H9 (cell line): ENCODE measurements around the gene CERS1. TPM values are rescaled to one million over a fixed set of nuclear protein-coding genes. Genes with fewer than 3 reads are reported as not detected.

Experiments used
- DNase-seq: peaks from one replicate; pipeline ENCODE4 v3.0.0-alpha.2; 2017
- H2AFZ ChIP-seq: one replicate; pipeline ENCODE4 v1.6.1; 2013; ENCODE audit warnings: mild to moderate bottlenecking, low read length, control low read depth, moderate library complexity
- H2AK5ac ChIP-seq: 2 replicates; pipeline ENCODE4 v1.6.1; 2013; ENCODE audit warnings: low read length, control low read depth, mixed read lengths; ENCODE audit not compliant: insufficient read length
- H2BK120ac ChIP-seq: one replicate; pipeline ENCODE4 v1.6.1; 2013; ENCODE audit warnings: low read depth, mild to moderate bottlenecking, low read length, control low read depth, inconsistent platforms; ENCODE audit not compliant: poor library complexity, severe bottlenecking
- H2BK12ac ChIP-seq: 2 replicates; pipeline ENCODE4 v1.6.1; 2013; ENCODE audit warnings: low read length, control low read depth, mixed read lengths, low read depth; ENCODE audit not compliant: insufficient read length
- H2BK15ac ChIP-seq: 2 replicates; pipeline ENCODE4 v1.6.1; 2013; ENCODE audit warnings: low read depth, low read length, control low read depth
- H2BK20ac ChIP-seq: one replicate; pipeline ENCODE4 v1.6.1; 2013; ENCODE audit warnings: low read depth, mild to moderate bottlenecking, low read length, control low read depth, inconsistent platforms; ENCODE audit not compliant: poor library complexity, severe bottlenecking
- H2BK5ac ChIP-seq: 2 replicates; pipeline ENCODE4 v1.6.1; 2013; ENCODE audit warnings: low read length, control low read depth, mixed read lengths; ENCODE audit not compliant: insufficient read length
- H3K14ac ChIP-seq: 2 replicates; pipeline ENCODE4 v1.6.1; 2013; ENCODE audit warnings: low read length, control low read depth; ENCODE audit not compliant: insufficient read depth
- H3K18ac ChIP-seq: 2 replicates; pipeline ENCODE4 v1.6.1; 2013; ENCODE audit warnings: low read depth, mild to moderate bottlenecking, mixed read lengths, low read length, control low read depth; ENCODE audit not compliant: insufficient read length
- H3K23ac ChIP-seq: 2 replicates; pipeline ENCODE4 v1.6.1; 2013; ENCODE audit warnings: low read length, control low read depth, mixed read lengths, low read depth; ENCODE audit not compliant: insufficient read length
- H3K23me2 ChIP-seq: 2 replicates; pipeline ENCODE4 v1.6.1; 2013; ENCODE audit warnings: low read depth, mild to moderate bottlenecking, mixed read lengths, low read length, control low read depth; ENCODE audit not compliant: insufficient read length, poor library complexity, severe bottlenecking
- H3K27ac ChIP-seq: 2 replicates; pipeline ENCODE4 v1.5.1; 2013; ENCODE audit warnings: low read length, control low read depth, mixed read lengths, low read depth; ENCODE audit not compliant: insufficient read length
- H3K27me3 ChIP-seq: 2 replicates; pipeline ENCODE4 v1.6.1; 2013; ENCODE audit warnings: low read length, control low read depth, inconsistent platforms; ENCODE audit not compliant: insufficient read depth
- H3K4ac ChIP-seq: 2 replicates; pipeline ENCODE4 v1.6.1; 2013; ENCODE audit warnings: low read depth, mild to moderate bottlenecking, control low read depth, inconsistent platforms, low read length, moderate library complexity
- H3K4me1 ChIP-seq: 2 replicates; pipeline ENCODE4 v1.6.1; 2013; ENCODE audit warnings: low read length, control low read depth, inconsistent platforms; ENCODE audit not compliant: insufficient read depth
- H3K4me2 ChIP-seq: 2 replicates; pipeline ENCODE4 v1.6.1; 2013; ENCODE audit warnings: low read length, control low read depth, mixed read lengths; ENCODE audit not compliant: insufficient read length, insufficient read depth
- H3K56ac ChIP-seq: 2 replicates; pipeline ENCODE4 v1.6.1; 2013; ENCODE audit warnings: low read depth, mild to moderate bottlenecking, mixed read lengths, low read length, control low read depth; ENCODE audit not compliant: insufficient read length
- H3K79me1 ChIP-seq: 2 replicates; pipeline ENCODE4 v1.6.1; 2013; ENCODE audit warnings: low read depth, mild to moderate bottlenecking, moderate library complexity, low read length, control low read depth, inconsistent platforms; ENCODE audit not compliant: insufficient read depth, poor library complexity, severe bottlenecking
- H3K79me2 ChIP-seq: 2 replicates; pipeline ENCODE4 v1.6.1; 2013; ENCODE audit warnings: low read length, control low read depth, inconsistent platforms; ENCODE audit not compliant: insufficient read depth
- H3K9ac ChIP-seq: 2 replicates; pipeline ENCODE4 v1.6.1; 2013; ENCODE audit warnings: low read length, control low read depth, mixed read lengths; ENCODE audit not compliant: insufficient read length; ENCODE audit errors: extremely low read depth
- H3K9me3 ChIP-seq: one replicate; pipeline ENCODE4 v1.6.1; 2013; ENCODE audit warnings: low read depth, low read length, inconsistent platforms; ENCODE audit not compliant: control insufficient read depth
- H3T11ph ChIP-seq: one replicate; pipeline ENCODE4 v1.6.1; 2013; ENCODE audit warnings: mild to moderate bottlenecking, low read length, control low read depth, inconsistent platforms
- H4K20me1 ChIP-seq: one replicate; pipeline ENCODE4 v1.6.1; 2013; ENCODE audit not compliant: control insufficient read depth, insufficient read length, insufficient read depth
- H4K5ac ChIP-seq: 2 replicates; pipeline ENCODE4 v1.6.1; 2013; ENCODE audit warnings: low read depth, mild to moderate bottlenecking, mixed read lengths, low read length, control low read depth; ENCODE audit not compliant: insufficient read length
- H4K8ac ChIP-seq: replicated peaks from 2 replicates; pipeline ENCODE4 v1.6.1; 2013; ENCODE audit warnings: low read length, control low read depth, mixed read lengths, low read depth; ENCODE audit not compliant: insufficient read length
- H4K91ac ChIP-seq: 2 replicates; pipeline ENCODE4 v1.6.1; 2013; ENCODE audit warnings: low read depth, mild to moderate bottlenecking, moderate library complexity, mixed read lengths, low read length, control low read depth; ENCODE audit not compliant: insufficient read length
- H3K27ac Mint-ChIP-seq, 3 experiments: 2 replicates in 2 of 3; 3 replicates in 1 of 3; pipeline ENCODE4 v1.8.0; 2020 to 2021; ENCODE audit warnings: mixed read lengths in 3 of 3, mild to moderate bottlenecking in 1 of 3, moderate library complexity in 1 of 3
- H3K27me3 Mint-ChIP-seq: 2 replicates; pipeline ENCODE4 v1.8.0; 2021; ENCODE audit warnings: low read depth, mild to moderate bottlenecking, moderate library complexity, mixed read lengths
- H3K36me3 Mint-ChIP-seq, 3 experiments: 2 replicates in 2 of 3; 3 replicates in 1 of 3; pipeline ENCODE4 v1.8.0; 2020 to 2021; ENCODE audit warnings: low read depth in 3 of 3, mixed read lengths in 3 of 3; ENCODE audit not compliant: insufficient read depth in 1 of 3
- H3K4me1 Mint-ChIP-seq, 2 experiments: 2 replicates each; pipeline ENCODE4 v1.8.0; 2020; ENCODE audit warnings: mixed read lengths in 2 of 2
- H3K4me3 Mint-ChIP-seq, 2 experiments: 2 replicates in 1 of 2; 3 replicates in 1 of 2; pipeline ENCODE4 v1.8.0; 2020 to 2021; ENCODE audit warnings: mild to moderate bottlenecking in 2 of 2, mixed read lengths in 2 of 2, moderate library complexity in 1 of 2
- H3K9me3 Mint-ChIP-seq, 2 experiments: 2 replicates in 1 of 2; 3 replicates in 1 of 2; pipeline ENCODE4 v1.8.0; 2020; ENCODE audit warnings: mild to moderate bottlenecking in 2 of 2, mixed read lengths in 2 of 2, moderate library complexity in 1 of 2
- CTCF ChIP-seq: fragments of 200-600 bp; sonication (generic); conservative IDR thresholded peaks from 3 replicates; pipeline ENCODE4 v1.8.0; 2021; ENCODE audit warnings: antibody characterized with exemption, mild to moderate bottlenecking
- WGBS: extraction: QIAGEN DNeasy Blood & Tissue Kit; methylation state at CpG from one replicate; pipeline ENCODE4 v1.1.7; 2013; ENCODE audit warnings: missing lambda C conversion rate, low lambda C conversion rate, mixed read lengths; ENCODE audit not compliant: insufficient read length; ENCODE audit errors: extremely low coverage; 5-methylcytosine and 5-hydroxymethylcytosine counted together
- total RNA-seq: library from RNA; stranded (reverse); gene quantifications from 2 replicates; pipeline ENCODE4 v1.2.1, GENCODE V29; 2021

Gene CERS1
- total RNA-seq, 1 experiment from 2014 or later: 19.3 TPM

GRCh38 chr19:18855647-18856384, 40.1 kb downstream of the CERS1 start:
- Mint-ChIP-seq H3K4me3 (no peak overlapping the region), H3K9me3 (no peaks in the 10 kb centered on the region), H3K4me1 (no peaks in the 10 kb centered on the region), H3K27me3 (no peaks in the 10 kb centered on the region), H3K36me3 (peaks cover 48 to 92% (median 86%) of the 10 kb centered on the region in 3 experiments), H3K27ac (peak overlapping the region in 2 of 3 experiments; percentile 75 to 93; a peak in 3 of 7 replicates)
- no peak overlapping the region for H3K4ac ChIP-seq
- H3K56ac ChIP-seq: no peak overlapping the region
- no CpG with 5 or more reads among the region's 27 CpGs for WGBS
- H3K23ac ChIP-seq: no peak overlapping the region
- H2BK5ac ChIP-seq: no peak overlapping the region
- H4K8ac ChIP-seq: no peak overlapping the region
- no peak overlapping the region for H3K18ac ChIP-seq
- H4K20me1 ChIP-seq: no peaks in the 10 kb centered on the region
- H3K14ac ChIP-seq: no peak overlapping the region
- no peak overlapping the region for H2AFZ ChIP-seq
- no peak overlapping the region for H3K27ac ChIP-seq
- no peaks in the 10 kb centered on the region for H3K27me3 ChIP-seq
- no peaks in the 10 kb centered on the region for H3K4me1 ChIP-seq
- no peak overlapping the region for H2BK120ac ChIP-seq
- H2BK15ac ChIP-seq: no peak overlapping the region
- no peak overlapping the region for H2AK5ac ChIP-seq
- H2BK12ac ChIP-seq: no peak overlapping the region
- DNase-seq: no peak
- no peaks in the 10 kb centered on the region for H3K9me3 ChIP-seq
- H3T11ph ChIP-seq: no peak overlapping the region
- H3K4me2 ChIP-seq: no peak overlapping the region
- no peak overlapping the region for H4K5ac ChIP-seq
- H3K79me2 ChIP-seq: no peaks in the 10 kb centered on the region
- no peaks in the 10 kb centered on the region for H3K79me1 ChIP-seq
- H4K91ac ChIP-seq: no peak overlapping the region
- H3K23me2 ChIP-seq: no peaks in the 10 kb centered on the region
- TF ChIP-seq CTCF: no peak
- no peak overlapping the region for H3K9ac ChIP-seq
- no peak overlapping the region for H2BK20ac ChIP-seq
